HCT116 (cell line): ENCODE measurements around the gene FEV. TPM values are rescaled to one million over a fixed set of nuclear protein-coding genes. Genes with fewer than 3 reads are reported as not detected.

ENCODE experiments used
- ATAC-seq: fragments of 200-7000 bp; cut with Tn5 transposase; 2 replicates; pipeline ENCODE4 v1.9.1; 2020; ENCODE audit warnings: mild to moderate bottlenecking, moderate library complexity
- BruUV-seq: library from RNA; stranded (reverse); fragments of 400-500 nt; replicated peaks from 2 replicates; lab custom pipeline; 2021; lab: Mats Ljungman, UMichigan
- CTCF ChIA-PET: fragments of 300-600 bp; sonication (Branson Sonifier 250); formaldehyde crosslinking; loops from one replicate; lab custom pipeline; 2021; ENCODE audit warnings: antibody characterized with exemption; lab: Charles Lee
- POLR2A ChIA-PET: fragments of 300-600, 350-600 bp; sonication (Branson Sonifier 250); formaldehyde crosslinking; loops from one replicate; lab custom pipeline; 2021; ENCODE audit warnings: antibody characterized with exemption; lab: Charles Lee
- RAD21 ChIA-PET, 2 experiments: fragments of 300-600 bp; sonication (Branson Sonifier 250); formaldehyde crosslinking; loops; one replicate each; lab custom pipeline; 2023; ENCODE audit warnings: low total read pairs in 2 of 2; ENCODE audit not compliant: uncharacterized antibody in 2 of 2, unreplicated experiment in 2 of 2, low non-redundant PET in 1 of 2; lab: Charles Lee
- DNase-seq: peaks from one replicate; pipeline ENCODE4 v3.0.0-alpha.2; 2010; ENCODE audit warnings: low read depth, low spot score
- H2AFZ ChIP-seq: fragments of 200-600 bp; shearing (Covaris generic), sonication (generic); 2 replicates; pipeline ENCODE4 v1.6.1; 2017; ENCODE audit warnings: low read depth, mixed run types, mixed read lengths, antibody characterized with exemption, low read length; ENCODE audit not compliant: poor library complexity, severe bottlenecking
- H3K27ac ChIP-seq: 2 replicates; pipeline ENCODE4 v1.5.1; 2012; ENCODE audit warnings: low read depth, low read length
- H3K27me3 ChIP-seq: fragments of 200-600 bp; sonication (generic); 2 replicates; pipeline ENCODE4 v1.6.1; 2016; ENCODE audit warnings: mixed run types, low read length, mixed read lengths; ENCODE audit not compliant: insufficient read depth
- H3K36me3 ChIP-seq, 2 experiments: fragments of 200-500 bp in 1 of 2; fragments of 200-600 bp in 1 of 2; sonication (Bioruptor generic) in 1 of 2; sonication (generic) in 1 of 2; 2 replicates each; pipeline versions ENCODE4 v1.5.1 to v1.6.1; 2014 to 2016; ENCODE audit warnings: low read length in 2 of 2, inconsistent platforms in 1 of 2, mixed read lengths in 1 of 2, mixed run types in 1 of 2; ENCODE audit not compliant: insufficient read depth in 2 of 2, control insufficient read depth in 1 of 2
- H3K4me1 ChIP-seq, 2 experiments: fragments of 200-600 bp in 1 of 2; sonication (generic) in 1 of 2; 2 replicates each; pipeline versions ENCODE4 v1.5.1 to v1.6.1; 2012 to 2017; ENCODE audit warnings: low read length in 2 of 2, inconsistent platforms in 1 of 2, mild to moderate bottlenecking in 1 of 2, mixed read lengths in 1 of 2, mixed run types in 1 of 2, moderate library complexity in 1 of 2; ENCODE audit not compliant: insufficient read depth in 2 of 2, control insufficient read depth in 1 of 2
- H3K4me2 ChIP-seq: fragments of 200-600 bp; sonication (generic); 2 replicates; pipeline ENCODE4 v1.6.1; 2017; ENCODE audit warnings: mixed run types, low read length, mixed read lengths
- H3K4me3 ChIP-seq, 2 experiments: fragments of 200-600 bp in 1 of 2; sonication (generic) in 1 of 2; replicated peaks in 1 of 2; 2 replicates each; pipeline ENCODE4 v1.5.1; 2011 to 2016; ENCODE audit warnings: low read length in 2 of 2, control low read depth in 1 of 2, low read depth in 1 of 2, mild to moderate bottlenecking in 1 of 2, mixed read lengths in 1 of 2, mixed run types in 1 of 2
- H3K79me2 ChIP-seq: fragments of 200-600 bp; sonication (generic); 2 replicates; pipeline ENCODE4 v1.6.1; 2017; ENCODE audit warnings: mild to moderate bottlenecking, mixed run types, low read length, moderate library complexity, mixed read lengths; ENCODE audit not compliant: insufficient read depth
- H3K9ac ChIP-seq: fragments of 200-600 bp; sonication (generic); 2 replicates; pipeline ENCODE4 v1.6.1; 2016; ENCODE audit warnings: low read length, mixed read lengths
- H3K9me2 ChIP-seq: fragments of 200-600 bp; sonication (generic), shearing (Covaris generic); 2 replicates; pipeline ENCODE4 v1.6.1; 2017; ENCODE audit warnings: mixed run types, mild to moderate bottlenecking, moderate library complexity; ENCODE audit not compliant: insufficient read depth
- H3K9me3 ChIP-seq, 2 experiments: fragments of 200-500 bp in 1 of 2; fragments of 200-600 bp in 1 of 2; sonication (Bioruptor generic) in 1 of 2; sonication (generic) in 1 of 2; 2 replicates each; pipeline ENCODE4 v1.6.1; 2014 to 2017; ENCODE audit warnings: low read length in 2 of 2, mixed read lengths in 2 of 2, inconsistent platforms in 1 of 2, low read depth in 1 of 2, mild to moderate bottlenecking in 1 of 2, mixed run types in 1 of 2, moderate library complexity in 1 of 2; ENCODE audit not compliant: control insufficient read depth in 1 of 2, insufficient read depth in 1 of 2
- H4K20me1 ChIP-seq: fragments of 200-600 bp; sonication (generic), shearing (Covaris generic); 2 replicates; pipeline ENCODE4 v1.6.1; 2017; ENCODE audit warnings: mixed run types, mild to moderate bottlenecking, moderate library complexity; ENCODE audit not compliant: insufficient read depth
- CTCF ChIP-seq, 3 experiments: fragments of 200-600 bp in 1 of 3; sonication (generic) in 1 of 3; IDR thresholded peaks in 2 of 3; conservative IDR thresholded peaks in 1 of 3; 2 replicates each; pipeline ENCODE4 v1.5.1; 2012 to 2017; ENCODE audit warnings: low read depth in 2 of 3, low read length in 2 of 3, antibody characterized with exemption in 1 of 3, borderline replicate concordance in 1 of 3, control low read depth in 1 of 3, mild to moderate bottlenecking in 1 of 3, mixed read lengths in 1 of 3, mixed run types in 1 of 3, moderate library complexity in 1 of 3; ENCODE audit not compliant: insufficient read depth in 1 of 3
- EGR1 ChIP-seq: IDR thresholded peaks from 2 replicates; pipeline ENCODE4 v1.6.1; 2012; ENCODE audit warnings: low read depth
- ELF1 ChIP-seq: IDR thresholded peaks from 2 replicates; pipeline ENCODE4 v1.6.1; 2012; ENCODE audit warnings: low read depth, borderline replicate concordance
- JUND ChIP-seq: IDR thresholded peaks from 2 replicates; pipeline ENCODE4 v1.6.1; 2012
- MAX ChIP-seq: IDR thresholded peaks from 2 replicates; pipeline ENCODE4 v1.6.1; 2012
- POLR2AphosphoS5 ChIP-seq: IDR thresholded peaks from 2 replicates; pipeline ENCODE4 v1.6.1; 2011; ENCODE audit warnings: mild to moderate bottlenecking, low read depth, low read length, moderate library complexity
- RAD21 ChIP-seq: IDR thresholded peaks from 2 replicates; pipeline ENCODE4 v1.6.1; 2012; ENCODE audit warnings: low read depth, mild to moderate bottlenecking
- REST ChIP-seq: IDR thresholded peaks from 2 replicates; pipeline ENCODE4 v1.6.1; 2012; ENCODE audit warnings: low read depth
- SP1 ChIP-seq: IDR thresholded peaks from 2 replicates; pipeline ENCODE4 v1.6.1; 2012; ENCODE audit warnings: low read depth
- SRF ChIP-seq: IDR thresholded peaks from 2 replicates; pipeline ENCODE4 v1.6.1; 2012; ENCODE audit warnings: low read depth
- TCF7L2 ChIP-seq: IDR thresholded peaks from 2 replicates; pipeline ENCODE4 v1.7.0; 2011; ENCODE audit warnings: borderline replicate concordance, inconsistent platforms; ENCODE audit not compliant: insufficient read depth, insufficient read length; ENCODE audit errors: extremely low read depth
- ZFX ChIP-seq: fragments of 450-650 bp; IDR thresholded peaks from 2 replicates; pipeline ENCODE4 v1.6.1; 2017
- intact Hi-C: fragments of 100-400 bp; cut with micrococcal nuclease; formaldehyde crosslinking; loops from 2 replicates; pipeline ENCODE4 v1.10.0; 2022
- total RNA-seq: library from RNA; stranded (reverse); gene quantifications from one replicate; pipeline ENCODE4 v1.2.1, GENCODE V29; 2021; ENCODE audit not compliant: unreplicated experiment

FEV gene
- total RNA-seq, 1 experiment from 2014 or later: not detected

GRCh38 chr2:219016721-219017120, 31.7 kb upstream of the FEV start:
- Histone ChIP-seq H3K9me3 (no peaks in the 10 kb centered on the region; a peak in 1 of 4 replicates), H3K79me2 (no peaks in the 10 kb centered on the region), H4K20me1 (no peaks in the 10 kb centered on the region), H3K36me3 (no peaks in the 10 kb centered on the region), H3K27me3 (no peaks in the 10 kb centered on the region), H3K9ac (no peak overlapping the region), H2AFZ (no peak overlapping the region), H3K4me3 (no peak overlapping the region), H3K27ac (no peak overlapping the region), H3K4me1 (no peaks in the 10 kb centered on the region), H3K4me2 (no peak overlapping the region), H3K9me2 (no peaks in the 10 kb centered on the region)
- RAD21 ChIA-PET: no interaction called here
- no peak for TF ChIP-seq TCF7L2
- POLR2A ChIA-PET: no interaction called here
- CTCF ChIA-PET: interaction anchor here (1.4 to 2.1 kb wide), 3 partner anchors 13 kb away, joined by 3 to 7 read pairs (median 5); no protein-coding TSS in a partner anchor
- BruUV-seq: no TSS peak
- DNase-seq: no peak
- no peak for ATAC-seq
- intact Hi-C loops: no loop called here

GRCh38 chr2:219010873-219011272, 25.9 kb upstream of the FEV start:
- DNase-seq: no peak
- Histone ChIP-seq H3K4me1 (no peaks in the 10 kb centered on the region), H3K9ac (no peak overlapping the region), H3K9me2 (no peaks in the 10 kb centered on the region), H3K79me2 (no peaks in the 10 kb centered on the region), H3K36me3 (no peaks in the 10 kb centered on the region), H2AFZ (no peak overlapping the region), H3K4me3 (no peak overlapping the region), H3K27me3 (no peaks in the 10 kb centered on the region), H4K20me1 (no peaks in the 10 kb centered on the region), H3K27ac (no peak overlapping the region), H3K9me3 (no peaks in the 10 kb centered on the region; a peak in 1 of 4 replicates), H3K4me2 (no peak overlapping the region)
- intact Hi-C loops: no loop called here
- TF ChIP-seq POLR2AphosphoS5 (no peak), JUND (no peak), MAX (no peak), EGR1 (no peak), SRF (no peak), REST (no peak), CTCF (IDR thresholded peaks at IDR 0.05 in 2 of 3, conservative IDR thresholded peaks at IDR 0.05 in 1 of 3; ENCODE audit: borderline replicate concordance in 1 of 3, insufficient read depth in 1 of 3, low read depth in 2 of 3, low read length in 2 of 3) (no peak), ELF1 (no peak), ZFX (no peak), RAD21 (no peak), SP1 (no peak)
- ChIA-PET CTCF (interaction anchor here (0.7 to 5.1 kb wide), 11 partner anchors 9 to 160 kb away, joined by 3 to 30 read pairs (median 4); no protein-coding TSS in a partner anchor), POLR2A (interaction anchor here (2.5 kb wide), 1 partner anchor 9 kb away, joined by 9 read pairs; no protein-coding TSS in a partner anchor), RAD21 (interaction anchor here in 1 of 2 experiments (0.6 to 0.7 kb wide), 2 partner anchors 8 to 45 kb away, joined by 3 to 4 read pairs; no protein-coding TSS in a partner anchor)
- BruUV-seq: no TSS peak
- no peak for ATAC-seq
